Mesenchymal stem cell (in vitro differentiated cells and primary cell): ENCODE results near the gene KCNQ5.

Experiments
- DNase-seq: peaks from one replicate; pipeline ENCODE4 v3.0.0-alpha.2; 2013
- H2AFZ ChIP-seq: one replicate; pipeline ENCODE4 v1.6.1; 2013; ENCODE audit warnings: low read depth, mild to moderate bottlenecking, control low read depth, inconsistent platforms, low read length, moderate library complexity
- H2AK5ac ChIP-seq: 2 replicates; pipeline ENCODE4 v1.6.1; 2013; ENCODE audit warnings: low read length, moderate library complexity, mild to moderate bottlenecking, inconsistent platforms; ENCODE audit not compliant: severe bottlenecking
- H2BK120ac ChIP-seq: one replicate; pipeline ENCODE4 v1.6.1; 2013; ENCODE audit warnings: low read depth, mild to moderate bottlenecking, inconsistent platforms, low read length, moderate library complexity
- H2BK12ac ChIP-seq, 2 experiments: one replicate each; pipeline ENCODE4 v1.6.1; 2013; ENCODE audit warnings: inconsistent platforms in 2 of 2, low read length in 2 of 2, mild to moderate bottlenecking in 2 of 2, moderate library complexity in 2 of 2, control low read depth in 1 of 2
- H2BK15ac ChIP-seq: one replicate; pipeline ENCODE4 v1.6.1; 2013; ENCODE audit warnings: mild to moderate bottlenecking, low read depth, inconsistent platforms; ENCODE audit not compliant: poor library complexity, severe bottlenecking
- H2BK5ac ChIP-seq: 2 replicates; pipeline ENCODE4 v1.6.1; 2013; ENCODE audit warnings: low read depth, mild to moderate bottlenecking, low read length, control low read depth, inconsistent platforms; ENCODE audit not compliant: poor library complexity, severe bottlenecking
- H3K14ac ChIP-seq, 2 experiments: one replicate each; pipeline ENCODE4 v1.6.1; 2013; ENCODE audit warnings: inconsistent platforms in 2 of 2, low read length in 2 of 2, control low read depth in 1 of 2, mild to moderate bottlenecking in 1 of 2, moderate library complexity in 1 of 2
- H3K18ac ChIP-seq, 2 experiments: one replicate each; pipeline ENCODE4 v1.6.1; 2013; ENCODE audit warnings: inconsistent platforms in 2 of 2, low read length in 2 of 2, control low read depth in 1 of 2, low read depth in 1 of 2, mild to moderate bottlenecking in 1 of 2
- H3K23ac ChIP-seq, 2 experiments: one replicate each; pipeline ENCODE4 v1.6.1; 2013; ENCODE audit warnings: inconsistent platforms in 2 of 2, low read length in 2 of 2, mild to moderate bottlenecking in 2 of 2, moderate library complexity in 2 of 2, control low read depth in 1 of 2
- H3K27ac ChIP-seq: 2 replicates; pipeline ENCODE4 v1.5.1; 2013; ENCODE audit warnings: mild to moderate bottlenecking, moderate library complexity, low read length, control low read depth, inconsistent platforms; ENCODE audit not compliant: poor library complexity, severe bottlenecking
- H3K27me3 ChIP-seq, 2 experiments: 2 replicates each; pipeline versions ENCODE4 v1.6.1 to v1.7.0; 2013; ENCODE audit warnings: low read length in 2 of 2, mild to moderate bottlenecking in 2 of 2, moderate library complexity in 2 of 2, control low read depth in 1 of 2, inconsistent platforms in 1 of 2; ENCODE audit not compliant: control insufficient read depth in 1 of 2, insufficient read depth in 1 of 2
- H3K36me3 ChIP-seq, 2 experiments: 2 replicates each; pipeline versions ENCODE4 v1.6.1 to v1.7.0; 2013; ENCODE audit warnings: low read length in 2 of 2, control low read depth in 1 of 2, inconsistent platforms in 1 of 2, low read depth in 1 of 2, mild to moderate bottlenecking in 1 of 2; ENCODE audit not compliant: insufficient read depth in 2 of 2, control insufficient read depth in 1 of 2
- H3K4ac ChIP-seq, 2 experiments: one replicate each; pipeline ENCODE4 v1.6.1; 2013; ENCODE audit warnings: inconsistent platforms in 2 of 2, low read length in 2 of 2, mild to moderate bottlenecking in 2 of 2, moderate library complexity in 2 of 2, control low read depth in 1 of 2, low read depth in 1 of 2
- H3K4me1 ChIP-seq: 2 replicates; pipeline ENCODE4 v1.6.1; 2013; ENCODE audit warnings: low read depth, low read length, control low read depth; ENCODE audit not compliant: control insufficient read depth, insufficient read depth
- H3K4me2 ChIP-seq: 2 replicates; pipeline ENCODE4 v1.6.1; 2013; ENCODE audit warnings: low read length, mild to moderate bottlenecking, inconsistent platforms; ENCODE audit not compliant: poor library complexity, severe bottlenecking
- H3K4me3 ChIP-seq, 2 experiments: 2 replicates each; pipeline versions ENCODE4 v1.5.1 to v1.7.0; 2013; ENCODE audit warnings: low read length in 2 of 2, mild to moderate bottlenecking in 2 of 2, control low read depth in 1 of 2, low read depth in 1 of 2; ENCODE audit not compliant: insufficient read depth in 1 of 2
- H3K79me1 ChIP-seq: replicated peaks from 2 replicates; pipeline ENCODE4 v1.6.1; 2013; ENCODE audit warnings: mild to moderate bottlenecking, control low read depth, low read length, inconsistent platforms; ENCODE audit not compliant: poor library complexity, severe bottlenecking
- H3K9ac ChIP-seq: 2 replicates; pipeline ENCODE4 v1.7.0; 2013; ENCODE audit warnings: mild to moderate bottlenecking, low read length, moderate library complexity
- H3K9me3 ChIP-seq: 2 replicates; pipeline ENCODE4 v1.7.0; 2013; ENCODE audit warnings: mild to moderate bottlenecking, low read length; ENCODE audit not compliant: control insufficient read depth
- H4K8ac ChIP-seq: one replicate; pipeline ENCODE4 v1.6.1; 2013; ENCODE audit warnings: inconsistent platforms, mild to moderate bottlenecking, low read length, moderate library complexity
- H4K91ac ChIP-seq: one replicate; pipeline ENCODE4 v1.6.1; 2013; ENCODE audit warnings: mild to moderate bottlenecking, low read length, inconsistent platforms
- WGBS: methylation state at CpG from one replicate; pipeline ENCODE4 v1.1.7; 2013; ENCODE audit warnings: mixed read lengths; 5-methylcytosine and 5-hydroxymethylcytosine counted together

KCNQ5 gene

GRCh38 chr6:72933233-72933632 lies 311.4 kb downstream of the KCNQ5 start:
- Histone ChIP-seq H3K4ac (no peak overlapping the region), H3K79me1 (no peaks in the 10 kb centered on the region)
- DNase-seq = no peak

DNA sequence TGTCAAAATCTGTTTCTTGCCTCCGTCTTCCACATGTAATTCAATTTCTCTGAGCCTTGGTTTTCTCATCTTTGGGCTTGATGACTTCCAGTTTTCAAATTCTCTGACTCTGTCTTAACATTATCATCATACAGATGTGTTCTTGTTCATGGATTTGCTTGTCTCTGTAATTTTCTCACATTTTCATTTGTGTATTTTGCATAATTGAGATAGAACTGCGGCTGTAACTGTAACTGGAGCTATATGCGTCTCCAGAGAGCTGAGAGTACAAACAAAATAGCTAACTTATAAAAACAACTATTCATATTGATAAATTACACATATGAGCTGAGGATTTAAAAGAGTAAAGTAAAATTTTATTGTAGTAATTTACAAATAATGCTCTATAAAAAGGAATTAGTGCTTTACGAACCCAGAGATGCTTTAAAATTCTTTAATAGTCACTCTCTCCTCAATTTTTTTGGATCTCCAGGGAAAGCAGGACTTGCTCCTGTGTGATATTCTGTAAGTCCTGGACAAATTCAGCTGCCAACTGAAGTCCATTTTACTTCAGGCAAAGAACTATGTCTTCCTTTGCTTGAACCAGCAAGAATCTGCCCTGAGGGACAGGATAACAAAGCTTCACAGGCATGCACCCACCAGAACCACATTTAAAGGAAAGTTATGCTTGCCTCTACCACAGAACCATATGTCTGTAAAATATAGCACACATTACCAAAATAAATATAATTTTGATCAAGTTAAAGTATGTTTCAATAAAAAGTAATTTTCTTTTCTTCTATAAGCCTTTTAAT lies 315.1 kb downstream of the KCNQ5 start:
- H4K91ac ChIP-seq = no peak overlapping the region
- H3K14ac ChIP-seq = no peak overlapping the region
- no peak overlapping the region for H3K18ac ChIP-seq
- WGBS = 98% methylated on average over 2 of the region's 4 CpGs
- H4K8ac ChIP-seq = no peak overlapping the region
- no peak overlapping the region for H2AK5ac ChIP-seq
- no peak overlapping the region for H2BK15ac ChIP-seq
- no peak overlapping the region for H2BK5ac ChIP-seq
- H2BK12ac ChIP-seq = no peak overlapping the region
- H3K4me1 ChIP-seq = no peaks in the 10 kb centered on the region
- H2AFZ ChIP-seq = no peak overlapping the region
- no peak overlapping the region for H3K4ac ChIP-seq
- H2BK120ac ChIP-seq = no peak overlapping the region
- no peaks in the 10 kb centered on the region for H3K27me3 ChIP-seq
- no peaks in the 10 kb centered on the region for H3K79me1 ChIP-seq
- H3K9ac ChIP-seq = no peak overlapping the region
- no peaks in the 10 kb centered on the region for H3K9me3 ChIP-seq
- no peak overlapping the region for H3K4me3 ChIP-seq
- H3K4me2 ChIP-seq = no peak overlapping the region
- DNase-seq = no peak
- no peak overlapping the region for H3K27ac ChIP-seq
- no peak overlapping the region for H3K23ac ChIP-seq
- H3K36me3 ChIP-seq = no peaks in the 10 kb centered on the region

More at GRCh38 chr6:72933233-72933632, 311.4 kb downstream of the KCNQ5 start:
- H2BK120ac ChIP-seq = no peak overlapping the region
- H3K4me1 ChIP-seq = no peaks in the 10 kb centered on the region
- no peak overlapping the region for H2BK15ac ChIP-seq
- H3K9me3 ChIP-seq = no peaks in the 10 kb centered on the region
- no peak overlapping the region for H2AFZ ChIP-seq
- no peak overlapping the region for H2BK5ac ChIP-seq
- no peaks in the 10 kb centered on the region for H3K36me3 ChIP-seq
- no peak overlapping the region for H3K23ac ChIP-seq
- no peak overlapping the region for H3K9ac ChIP-seq
- no peak overlapping the region for H3K14ac ChIP-seq
- no peak overlapping the region for H3K27ac ChIP-seq
- no peak overlapping the region for H4K91ac ChIP-seq
- no peak overlapping the region for H4K8ac ChIP-seq
- H3K18ac ChIP-seq = no peak overlapping the region
- 87% methylated on average over 3 of the region's 4 CpGs for WGBS
- no peak overlapping the region for H2AK5ac ChIP-seq
- no peak overlapping the region for H2BK12ac ChIP-seq
- H3K27me3 ChIP-seq = peaks cover 0 to 4% of the 10 kb centered on the region in 2 experiments
- H3K4me2 ChIP-seq = no peak overlapping the region
- no peak overlapping the region for H3K4me3 ChIP-seq

GRCh38 chr6:72938104-72938503 lies 316.2 kb downstream of the KCNQ5 start:
- H2BK120ac ChIP-seq = no peak overlapping the region
- no peak overlapping the region for H2AFZ ChIP-seq
- H3K27ac ChIP-seq = no peak overlapping the region
- no peak overlapping the region for H3K14ac ChIP-seq
- no peak overlapping the region for H3K4ac ChIP-seq
- 100% methylated on average over 2 of the region's 3 CpGs for WGBS
- H3K18ac ChIP-seq = no peak overlapping the region
- no peaks in the 10 kb centered on the region for H3K79me1 ChIP-seq
- H4K8ac ChIP-seq = no peak overlapping the region
- no peak overlapping the region for H2AK5ac ChIP-seq
- no peaks in the 10 kb centered on the region for H3K27me3 ChIP-seq
- H3K9me3 ChIP-seq = no peaks in the 10 kb centered on the region
- no peak overlapping the region for H2BK12ac ChIP-seq
- H4K91ac ChIP-seq = no peak overlapping the region
- no peak overlapping the region for H3K4me3 ChIP-seq
- H3K9ac ChIP-seq = no peak overlapping the region
- H3K4me1 ChIP-seq = no peaks in the 10 kb centered on the region
- H2BK5ac ChIP-seq = no peak overlapping the region
- H3K36me3 ChIP-seq = no peaks in the 10 kb centered on the region
- H3K23ac ChIP-seq = no peak overlapping the region
- no peak overlapping the region for H3K4me2 ChIP-seq
- no peak for DNase-seq
- no peak overlapping the region for H2BK15ac ChIP-seq

DNA sequence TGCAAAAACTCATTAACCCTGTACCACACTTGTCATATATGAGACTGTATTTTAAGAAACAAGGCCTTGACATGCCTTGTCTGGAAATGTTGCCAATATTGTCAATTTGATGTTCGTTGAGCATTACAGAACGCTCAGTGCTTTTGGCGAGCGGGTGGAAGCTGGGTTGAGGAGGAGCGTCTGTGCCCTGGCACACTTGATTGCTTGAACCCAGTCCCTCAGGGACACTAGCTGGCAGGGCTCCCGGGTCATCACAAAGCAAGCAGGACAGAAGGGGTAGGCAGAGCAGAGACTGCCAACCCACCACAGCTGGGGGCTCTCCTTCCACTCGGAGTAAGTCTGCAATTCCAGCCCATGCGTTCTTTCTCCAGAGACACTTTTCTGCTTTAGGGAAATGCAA lies 317.1 kb downstream of the KCNQ5 start:
- no peak overlapping the region for H4K91ac ChIP-seq
- H3K4ac ChIP-seq = no peak overlapping the region
- no peaks in the 10 kb centered on the region for H3K79me1 ChIP-seq
- no peaks in the 10 kb centered on the region for H3K4me1 ChIP-seq
- H3K18ac ChIP-seq = no peak overlapping the region
- no peak overlapping the region for H2BK12ac ChIP-seq
- H3K9ac ChIP-seq = no peak overlapping the region
- H4K8ac ChIP-seq = no peak overlapping the region
- no peak overlapping the region for H3K4me2 ChIP-seq
- no peak overlapping the region for H2BK15ac ChIP-seq
- no peak overlapping the region for H2AK5ac ChIP-seq
- no peaks in the 10 kb centered on the region for H3K27me3 ChIP-seq
- no peak overlapping the region for H3K23ac ChIP-seq
- H2AFZ ChIP-seq = no peak overlapping the region
- no peak overlapping the region for H3K4me3 ChIP-seq
- no peaks in the 10 kb centered on the region for H3K9me3 ChIP-seq
- no peak overlapping the region for H3K14ac ChIP-seq
- DNase-seq = no peak
- no peak overlapping the region for H2BK5ac ChIP-seq
- 98% methylated on average over 8 of the region's 8 CpGs for WGBS
- no peak overlapping the region for H3K27ac ChIP-seq
- H3K36me3 ChIP-seq = no peaks in the 10 kb centered on the region
- no peak overlapping the region for H2BK120ac ChIP-seq
